Activated CD8-positive, alpha-beta T cell treated with anti-CD3 and anti-CD28 coated beads for 36 hours (primary cell): ENCODE data around the gene LRRC2. TPM values are rescaled to one million over a fixed set of nuclear protein-coding genes. Genes with fewer than 3 reads are reported as not detected.

Experiments used
- ATAC-seq: fragments of 200-7000 bp; cut with Tn5 transposase; one replicate; pipeline ENCODE4 v1.10.0; 2021; ENCODE audit warnings: mild to moderate bottlenecking, moderate library complexity
- CTCF ChIA-PET: fragments of 350-600 bp; sonication (Branson Sonifier 250); formaldehyde crosslinking; loops from one replicate; lab custom pipeline; 2021; ENCODE audit warnings: antibody characterized with exemption; lab: Charles Lee
- POLR2A ChIA-PET: fragments of 350-600 bp; sonication (Branson Sonifier 250); formaldehyde crosslinking; loops from one replicate; lab custom pipeline; 2021; ENCODE audit warnings: antibody characterized with exemption; lab: Charles Lee
- DNase-seq: peaks from one replicate; pipeline ENCODE4 v3.0.0-alpha.2; 2020
- H3K27ac Mint-ChIP-seq: one replicate; pipeline ENCODE4 v1.8.0; 2021; ENCODE audit warnings: mild to moderate bottlenecking, mixed read lengths
- H3K27me3 Mint-ChIP-seq: one replicate; pipeline ENCODE4 v1.8.0; 2021; ENCODE audit warnings: mixed read lengths
- H3K36me3 Mint-ChIP-seq: one replicate; pipeline ENCODE4 v1.8.0; 2021; ENCODE audit warnings: low read depth, mixed read lengths
- H3K4me1 Mint-ChIP-seq: one replicate; pipeline ENCODE4 v1.8.0; 2021; ENCODE audit warnings: low read depth, mixed read lengths
- H3K4me3 Mint-ChIP-seq: one replicate; pipeline ENCODE4 v1.8.0; 2021; ENCODE audit warnings: mild to moderate bottlenecking, moderate library complexity, mixed read lengths
- H3K9me3 Mint-ChIP-seq: one replicate; pipeline ENCODE4 v1.8.0; 2021; ENCODE audit warnings: mixed read lengths
- CTCF ChIP-seq: fragments of 200-600 bp; IDR thresholded peaks from one replicate; pipeline ENCODE4 v1.8.0; 2022; ENCODE audit warnings: antibody characterized with exemption, mild to moderate bottlenecking
- intact Hi-C: fragments of 100-400 bp; cut with micrococcal nuclease; formaldehyde crosslinking; loops from one replicate; pipeline ENCODE4 v1.10.0; 2022
- total RNA-seq, 2 experiments: library from RNA; stranded (reverse); gene quantifications; one replicate each; pipeline ENCODE4 v1.2.3, GENCODE V29; 2021

LRRC2 gene
- total RNA-seq, 2 experiments from 2014 or later = not detected

- intact Hi-C loops = no loop called here
- peaks cover 35% of the 10 kb centered on the region for H3K4me1 Mint-ChIP-seq
- no peak for DNase-seq
These were observed 23.3 kb downstream of the LRRC2 start for GRCh38 chr3:46542801-46543201.

GRCh38 chr3:46542344-46542743, 23.8 kb downstream of the LRRC2 start:
- DNase-seq (no peak), ATAC-seq (no peak)
- Mint-ChIP-seq H3K36me3 (no peaks in the 10 kb centered on the region), H3K27me3 (no peaks in the 10 kb centered on the region), H3K4me3 (no peak overlapping the region), H3K27ac (no peak overlapping the region), H3K4me1 (peaks cover 40% of the 10 kb centered on the region), H3K9me3 (peaks cover 4% of the 10 kb centered on the region)
- ChIA-PET CTCF (interaction anchor here (1.1 to 2.5 kb wide), 5 partner anchors 16 to 87 kb away, joined by 3 to 19 read pairs (median 3); no protein-coding TSS in a partner anchor), POLR2A (interaction anchor here (0.6 kb wide), 1 partner anchor 16 kb away, joined by 3 read pairs; no protein-coding TSS in a partner anchor)
- intact Hi-C loops = no loop called here
- no peak for TF ChIP-seq CTCF

More at GRCh38 chr3:46542801-46543201, 23.3 kb downstream of the LRRC2 start:
- ChIA-PET CTCF (interaction anchor here (1.1 to 2.5 kb wide), 5 partner anchors 16 to 87 kb away, joined by 3 to 19 read pairs (median 3); no protein-coding TSS in a partner anchor), POLR2A (interaction anchor here (0.6 kb wide), 1 partner anchor 16 kb away, joined by 3 read pairs; no protein-coding TSS in a partner anchor)
- Mint-ChIP-seq H3K4me3 (no peak overlapping the region), H3K9me3 (peaks cover 4% of the 10 kb centered on the region), H3K27me3 (no peaks in the 10 kb centered on the region), H3K27ac (no peak overlapping the region), H3K36me3 (no peaks in the 10 kb centered on the region)
- no peak for TF ChIP-seq CTCF
- ATAC-seq = no peak

- no peak for DNase-seq
- no peak for ATAC-seq
- H3K27me3 Mint-ChIP-seq = no peaks in the 10 kb centered on the region
- H3K36me3 Mint-ChIP-seq = no peaks in the 10 kb centered on the region
- H3K27ac Mint-ChIP-seq = no peak overlapping the region
- no peak for TF ChIP-seq CTCF
- H3K4me3 Mint-ChIP-seq = no peak overlapping the region
- intact Hi-C loops = no loop called here
- peaks cover 45% of the 10 kb centered on the region for H3K4me1 Mint-ChIP-seq
- ChIA-PET POLR2A (no interaction called here), CTCF (interaction anchor here (0.7 to 2.5 kb wide), 5 partner anchors 17 to 117 kb away, joined by 3 to 19 read pairs (median 3); no protein-coding TSS in a partner anchor)
- peaks cover 4% of the 10 kb centered on the region for H3K9me3 Mint-ChIP-seq
These were observed 24.3 kb downstream of the LRRC2 start for GRCh38 chr3:46541835-46542234.

GRCh38 chr3:46540550-46540949, 25.6 kb downstream of the LRRC2 start:
- no peak for TF ChIP-seq CTCF
- DNase-seq (no peak), ATAC-seq (no peak)
- intact Hi-C loops = no loop called here
- POLR2A ChIA-PET = interaction anchor here (2.2 kb wide), 1 partner anchor 21 kb away, joined by 5 read pairs; no protein-coding TSS in a partner anchor
- no peak overlapping the region for H3K4me3 Mint-ChIP-seq
- peaks cover 4% of the 10 kb centered on the region for H3K9me3 Mint-ChIP-seq
- H3K27ac Mint-ChIP-seq = no peak overlapping the region
- CTCF ChIA-PET = interaction anchor here (1.4 kb wide), 1 partner anchor 18 kb away, joined by 3 read pairs; no protein-coding TSS in a partner anchor
- H3K4me1 Mint-ChIP-seq = peaks cover 50% of the 10 kb centered on the region
- no peaks in the 10 kb centered on the region for H3K36me3 Mint-ChIP-seq
- no peaks in the 10 kb centered on the region for H3K27me3 Mint-ChIP-seq

- CTCF ChIA-PET = interaction anchor here (1.0 to 3.4 kb wide), 9 partner anchors 9 to 161 kb away, joined by 3 to 39 read pairs (median 3); no protein-coding TSS in a partner anchor
- POLR2A ChIA-PET = interaction anchor here (0.9 to 2.2 kb wide), 5 partner anchors 10 to 132 kb away, joined by 3 to 5 read pairs (median 4); no protein-coding TSS in a partner anchor
- Mint-ChIP-seq H3K4me3 (peak overlapping the region; percentile 66), H3K27me3 (peaks cover 2% of the 10 kb centered on the region), H3K4me1 (peaks cover 46% of the 10 kb centered on the region), H3K36me3 (no peaks in the 10 kb centered on the region), H3K27ac (peak overlapping the region; percentile 81), H3K9me3 (peaks cover 4% of the 10 kb centered on the region)
- intact Hi-C loops = no loop called here
- no peak for DNase-seq
- no peak for TF ChIP-seq CTCF
- no peak for ATAC-seq
These were observed 26.6 kb downstream of the LRRC2 start for GRCh38 chr3:46539443-46540005.
